Peyer's patch (tissue), 4 donors: ENCODE results near the gene TMEM196. TPM values are rescaled to one million over a fixed set of nuclear protein-coding genes. Genes with fewer than 3 reads are reported as not detected.
"Not testable (repeated sequence)": the region's sequence is repeated elsewhere in the genome, so short reads cannot be mapped to it uniquely, and the experiment has no call there.

ENCODE experiments used
- DNase-seq, 3 donors: peaks; one replicate each; pipeline ENCODE4 v3.0.0-alpha.2; 2017 to 2019
- H3K27ac ChIP-seq, 4 donors: fragments of 200-600 bp; sonication (generic); one replicate each; pipeline ENCODE4 v1.5.1; 2016 to 2019
- H3K27me3 ChIP-seq, 2 donors: fragments of 200-600 bp; sonication (generic); one replicate each; pipeline ENCODE4 v1.5.1; 2019
- H3K36me3 ChIP-seq, 3 donors: fragments of 200-600 bp; sonication (generic); one replicate each; pipeline ENCODE4 v1.5.1; 2016 to 2019
- H3K4me1 ChIP-seq, 4 donors: fragments of 200-600 bp; sonication (generic); one replicate each; pipeline ENCODE4 v1.5.1; 2016 to 2019
- H3K4me3 ChIP-seq, 4 donors: fragments of 200-600 bp; sonication (generic); 1 replicate in 3 of 4; 2 replicates in 1 of 4; pipeline ENCODE4 v1.5.1; 2016 to 2019; ENCODE audit warnings: mild to moderate bottlenecking in 1 of 4
- H3K9me3 ChIP-seq, 4 donors: fragments of 200-600 bp; sonication (generic); one replicate each; pipeline ENCODE4 v1.5.1; 2016 to 2019; ENCODE audit warnings: mild to moderate bottlenecking in 1 of 4
- POLR2A ChIP-seq, 2 donors: fragments of 450-650 bp; IDR thresholded peaks; one replicate each; pipeline ENCODE4 v1.5.1; 2017; ENCODE audit warnings: antibody characterized with exemption in 2 of 2, mild to moderate bottlenecking in 2 of 2, moderate library complexity in 2 of 2
- total RNA-seq, 4 donors: library from RNA; depleted of rRNA; stranded (reverse); fragments of >200 nt; gene quantifications; one replicate each; pipeline ENCODE4 v1.1.0, GENCODE V29; 2016
- TF ChIP-seq, protein P1 (sequence below), 6 experiments: fragments of 450-650 bp in 4 of 6; fragments of 200-600 bp in 2 of 6; sonication (generic) in 1 of 6; IDR thresholded peaks; one replicate each; pipeline ENCODE4 v1.5.1; 2017 to 2019; ENCODE audit warnings: antibody characterized with exemption in 6 of 6, mild to moderate bottlenecking in 3 of 6, moderate library complexity in 1 of 6

The TMEM196 gene
- total RNA-seq, 4 donors from 2014 or later = not detected

DNA sequence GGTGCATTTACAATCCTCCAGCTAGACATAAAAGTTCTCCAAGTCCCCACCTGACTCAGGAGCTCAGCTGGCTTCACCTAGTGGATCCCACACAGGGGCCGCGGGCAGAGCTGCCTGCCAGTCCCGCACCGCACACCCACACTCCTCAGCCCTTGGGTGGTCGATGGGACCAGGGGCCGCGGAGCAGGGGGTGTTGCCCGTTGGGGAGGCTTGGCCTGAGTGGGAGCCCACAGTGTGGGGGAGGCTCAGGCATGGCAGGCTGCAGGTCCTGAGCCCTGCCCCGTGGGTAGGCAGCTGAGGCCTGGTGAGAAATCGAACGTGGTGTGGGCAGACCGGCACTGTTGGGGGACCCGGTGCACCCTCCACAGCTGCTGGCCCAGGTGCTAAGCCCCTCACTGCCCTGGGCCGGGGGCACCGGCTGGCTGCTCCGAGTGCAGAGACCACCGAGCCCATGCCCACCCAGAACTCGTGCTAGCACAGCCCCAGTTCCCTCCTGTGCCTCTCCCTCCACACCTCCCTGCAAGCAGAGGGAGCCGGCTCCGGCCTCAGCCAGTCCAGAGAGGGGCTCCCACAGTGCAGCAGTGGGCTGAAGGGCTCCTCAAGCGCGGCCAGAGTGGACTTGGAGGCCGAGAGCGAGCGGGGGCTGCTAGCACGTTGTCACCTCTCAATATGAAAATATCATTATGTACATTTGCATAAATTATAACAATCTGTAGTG lies 81.1 kb downstream of the TMEM196 start:
- Histone ChIP-seq H3K27me3 (no peaks in the 10 kb centered on the region), H3K4me1 (no peaks in the 10 kb centered on the region), H3K36me3 (peaks cover 0 to 4% (median 0%) of the 10 kb centered on the region in 3 donors), H3K9me3 (no peaks in the 10 kb centered on the region), H3K27ac (no peak overlapping the region), H3K4me3 (no peak overlapping the region)
- DNase-seq = no peak
- TF ChIP-seq POLR2A (IDR thresholded peaks at IDR 0.05) = no peak
- TF ChIP-seq, protein P1, sequence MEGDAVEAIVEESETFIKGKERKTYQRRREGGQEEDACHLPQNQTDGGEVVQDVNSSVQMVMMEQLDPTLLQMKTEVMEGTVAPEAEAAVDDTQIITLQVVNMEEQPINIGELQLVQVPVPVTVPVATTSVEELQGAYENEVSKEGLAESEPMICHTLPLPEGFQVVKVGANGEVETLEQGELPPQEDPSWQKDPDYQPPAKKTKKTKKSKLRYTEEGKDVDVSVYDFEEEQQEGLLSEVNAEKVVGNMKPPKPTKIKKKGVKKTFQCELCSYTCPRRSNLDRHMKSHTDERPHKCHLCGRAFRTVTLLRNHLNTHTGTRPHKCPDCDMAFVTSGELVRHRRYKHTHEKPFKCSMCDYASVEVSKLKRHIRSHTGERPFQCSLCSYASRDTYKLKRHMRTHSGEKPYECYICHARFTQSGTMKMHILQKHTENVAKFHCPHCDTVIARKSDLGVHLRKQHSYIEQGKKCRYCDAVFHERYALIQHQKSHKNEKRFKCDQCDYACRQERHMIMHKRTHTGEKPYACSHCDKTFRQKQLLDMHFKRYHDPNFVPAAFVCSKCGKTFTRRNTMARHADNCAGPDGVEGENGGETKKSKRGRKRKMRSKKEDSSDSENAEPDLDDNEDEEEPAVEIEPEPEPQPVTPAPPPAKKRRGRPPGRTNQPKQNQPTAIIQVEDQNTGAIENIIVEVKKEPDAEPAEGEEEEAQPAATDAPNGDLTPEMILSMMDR (IDR thresholded peaks at IDR 0.05) = no peak

DNA sequence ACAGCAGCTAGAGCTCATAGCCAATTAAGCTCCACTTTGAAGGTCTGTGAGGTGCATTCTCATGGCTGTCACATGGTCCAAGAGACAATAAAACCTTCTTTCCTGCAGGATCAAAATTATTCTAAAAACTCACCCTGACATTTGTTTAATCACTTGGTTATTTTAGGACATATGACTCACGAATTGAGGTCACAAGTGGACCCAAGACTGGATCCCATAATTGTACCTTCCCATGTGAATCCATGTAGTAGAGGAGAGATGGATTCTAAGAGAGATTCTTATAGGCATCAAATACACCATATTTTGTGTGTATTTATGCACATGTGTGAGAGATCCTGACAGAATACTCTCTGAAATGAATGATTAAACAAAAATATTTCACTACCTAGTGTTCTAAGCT lies 82.7 kb downstream of the TMEM196 start:
- no peaks in the 10 kb centered on the region for H3K36me3 ChIP-seq
- H3K27me3 ChIP-seq = no peaks in the 10 kb centered on the region
- no peak overlapping the region for H3K4me3 ChIP-seq
- no peaks in the 10 kb centered on the region for H3K4me1 ChIP-seq
- no peak overlapping the region for H3K27ac ChIP-seq
- no peak for DNase-seq
- TF ChIP-seq, protein P1 (IDR thresholded peaks at IDR 0.05) = no peak
- no peak for TF ChIP-seq POLR2A (IDR thresholded peaks at IDR 0.05)
- no peaks in the 10 kb centered on the region for H3K9me3 ChIP-seq

DNA sequence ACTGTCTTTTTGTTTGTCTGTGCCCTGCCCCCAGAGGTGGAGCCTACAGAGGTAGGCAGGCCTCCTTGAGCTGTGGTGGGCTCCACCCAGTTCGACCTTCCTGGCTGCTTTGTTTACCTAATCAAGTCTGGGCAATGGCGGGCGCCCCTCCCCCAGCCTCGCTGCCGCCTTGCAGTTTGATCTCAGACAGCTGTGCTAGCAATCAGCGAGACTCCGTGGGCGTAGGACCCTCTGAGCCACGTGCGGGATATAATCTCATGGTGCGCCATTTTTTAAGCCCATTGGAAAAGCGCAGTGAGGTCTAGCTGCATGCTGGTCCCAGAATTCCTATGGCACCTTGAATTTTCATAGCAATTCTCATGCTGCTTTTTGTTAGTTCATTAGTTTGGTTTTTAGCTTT lies 84.3 kb downstream of the TMEM196 start:
- not testable (repeated sequence) for DNase-seq, H3K27ac ChIP-seq, H3K4me1 ChIP-seq, H3K9me3 ChIP-seq, H3K27me3 ChIP-seq, H3K36me3 ChIP-seq, H3K4me3 ChIP-seq

DNA sequence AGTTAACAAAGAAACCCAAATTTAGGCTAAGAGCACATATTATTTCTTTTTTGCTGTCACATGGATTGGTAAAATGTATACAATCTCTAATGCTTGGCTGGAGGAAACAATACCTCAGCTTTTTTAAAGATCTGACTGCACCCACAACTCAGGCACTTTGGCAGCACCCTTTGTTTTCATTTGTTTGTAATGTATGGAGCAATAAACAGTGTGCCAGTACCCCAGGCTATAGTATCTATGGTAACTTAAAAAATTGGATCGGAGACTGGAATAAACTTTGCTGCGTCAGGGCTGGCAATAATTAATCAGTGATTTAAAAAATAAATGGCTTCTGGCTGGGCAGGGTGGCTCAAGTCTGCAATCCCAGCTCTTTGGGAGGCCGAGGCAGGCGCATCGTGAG lies 91.8 kb downstream of the TMEM196 start:
- H3K36me3 ChIP-seq = no peaks in the 10 kb centered on the region
- DNase-seq = no peak
- H3K4me3 ChIP-seq = no peak overlapping the region
- H3K27ac ChIP-seq = no peak overlapping the region
- TF ChIP-seq, protein P1 (IDR thresholded peaks at IDR 0.05) = no peak
- no peak for TF ChIP-seq POLR2A (IDR thresholded peaks at IDR 0.05)
- H3K9me3 ChIP-seq = no peaks in the 10 kb centered on the region
- no peaks in the 10 kb centered on the region for H3K27me3 ChIP-seq
- no peaks in the 10 kb centered on the region for H3K4me1 ChIP-seq

DNA sequence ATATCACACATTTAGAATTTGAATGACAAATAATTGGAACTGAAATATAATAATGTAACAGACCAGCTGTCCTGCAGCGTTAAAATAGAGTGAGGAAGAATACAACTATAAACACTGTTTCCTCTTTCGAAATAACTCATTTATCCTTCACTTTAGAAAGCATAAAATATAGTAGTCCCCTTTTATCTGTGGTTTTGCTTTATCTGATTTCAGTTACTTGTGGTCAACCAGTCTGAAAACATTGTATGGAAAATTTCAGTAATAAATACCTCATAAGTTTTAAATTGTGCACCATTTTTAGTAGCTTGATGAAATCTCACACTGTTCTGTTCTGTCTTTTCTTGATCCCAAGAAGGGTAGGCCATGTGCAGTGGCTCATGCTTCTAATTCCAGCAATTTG lies 96.2 kb downstream of the TMEM196 start:
- no peak for DNase-seq
- no peaks in the 10 kb centered on the region for H3K4me1 ChIP-seq
- no peaks in the 10 kb centered on the region for H3K9me3 ChIP-seq
- H3K27ac ChIP-seq = no peak overlapping the region
- H3K4me3 ChIP-seq = no peak overlapping the region
- no peaks in the 10 kb centered on the region for H3K36me3 ChIP-seq
- H3K27me3 ChIP-seq = no peaks in the 10 kb centered on the region
- TF ChIP-seq POLR2A (IDR thresholded peaks at IDR 0.05) = no peak
- TF ChIP-seq, protein P1 (IDR thresholded peaks at IDR 0.05) = no peak

DNA sequence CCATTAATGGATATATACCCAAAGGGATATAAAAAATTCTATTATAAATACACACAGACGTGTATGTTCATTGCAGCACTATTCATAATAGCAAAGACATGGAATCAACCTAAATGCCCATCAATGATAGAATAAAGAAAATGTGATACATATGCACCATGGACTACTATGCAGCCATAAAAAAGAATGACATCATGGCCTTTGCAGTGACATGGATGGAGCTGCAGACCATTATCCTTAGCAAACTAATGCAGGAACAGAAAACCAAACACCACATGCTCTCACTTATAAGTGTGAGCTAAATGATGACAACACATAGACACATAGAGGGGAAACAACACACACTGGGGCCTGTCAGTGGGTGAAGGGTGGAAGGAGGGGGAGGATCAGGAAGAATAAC lies 97.6 kb downstream of the TMEM196 start:
- Histone ChIP-seq H3K4me3 (no peak overlapping the region), H3K36me3 (no peaks in the 10 kb centered on the region), H3K4me1 (no peaks in the 10 kb centered on the region), H3K27me3 (no peaks in the 10 kb centered on the region), H3K9me3 (no peaks in the 10 kb centered on the region), H3K27ac (no peak overlapping the region)
- no peak for DNase-seq
- TF ChIP-seq, protein P1 (IDR thresholded peaks at IDR 0.05) = no peak
- TF ChIP-seq POLR2A (IDR thresholded peaks at IDR 0.05) = no peak
